Right lobe of liver (tissue), 6 donors: ENCODE measurements around the gene CAPZB. TPM values are rescaled to one million over a fixed set of nuclear protein-coding genes. Genes with fewer than 3 reads are reported as not detected.
A peak's percentile ranks its signal among the peaks of the same experiment; 100 is the strongest.

Experiments used
- ATAC-seq, 4 donors: fragments of 200-7000 bp; cut with Tn5 transposase; one replicate each; pipeline ENCODE4 v1.9.1; 2020; ENCODE audit warnings: mild to moderate bottlenecking in 4 of 4, moderate library complexity in 4 of 4
- DNase-seq, 3 donors: peaks; one replicate each; pipeline ENCODE4 v3.0.0-alpha.2; 2020
- H3K27ac ChIP-seq, 3 donors: fragments of 200-600 bp; one replicate each; pipeline ENCODE4 v1.8.0; 2022
- H3K27me3 ChIP-seq, 2 donors: fragments of 200-600 bp; one replicate each; pipeline ENCODE4 v1.8.0; 2022
- H3K36me3 ChIP-seq, 4 donors: fragments of 200-600 bp; sonication (generic) in 1 of 4; one replicate each; pipeline versions ENCODE4 v1.5.1 to v1.8.0; 2017 to 2022; ENCODE audit warnings: control low read depth in 1 of 4
- H3K4me1 ChIP-seq, 4 donors: fragments of 200-600 bp; sonication (generic) in 1 of 4; one replicate each; pipeline versions ENCODE4 v1.5.1 to v1.8.0; 2017 to 2022; ENCODE audit warnings: control low read depth in 1 of 4
- H3K4me3 ChIP-seq, 3 donors: fragments of 200-600 bp; one replicate each; pipeline ENCODE4 v1.8.0; 2022
- H3K9me3 ChIP-seq, 4 donors: fragments of 200-600 bp; sonication (generic) in 1 of 4; one replicate each; pipeline versions ENCODE4 v1.5.1 to v1.8.0; 2017 to 2022; ENCODE audit warnings: control low read depth in 1 of 4
- POLR2A ChIP-seq: fragments of 450-650 bp; IDR thresholded peaks from one replicate; pipeline ENCODE4 v1.6.1; 2017; ENCODE audit warnings: antibody characterized with exemption, mild to moderate bottlenecking
- WGBS: methylation state at CpG from one replicate; pipeline ENCODE4 v1.1.6; 2018; ENCODE audit warnings: low coverage, low lambda C conversion rate; ENCODE audit not compliant: insufficient coverage; ENCODE audit errors: missing lambda C conversion rate; 5-methylcytosine and 5-hydroxymethylcytosine counted together
- intact Hi-C, 2 donors: fragments of 100-400 bp; cut with DNase I; formaldehyde crosslinking; loops; one replicate each; pipeline versions ENCODE4 v1.11.2 to v1.14.1; 2022
- total RNA-seq, 6 experiments: library from RNA; depleted of rRNA in 2 of 6; stranded (reverse); fragments of >200 nt in 2 of 6; fragmentation: NEBNext Ultra II Directional in 3 of 6; extraction: Animal tissue kit (Norgen Biotek cat#: 25700) in 3 of 6; gene quantifications; one replicate each; pipeline versions ENCODE4 v1.1.0 to v1.2.4, GENCODE V29; 2016 to 2023
- TF ChIP-seq, protein P1 (sequence below), 4 donors: fragments of 200-600 bp in 3 of 4; fragments of 450-650 bp in 1 of 4; IDR thresholded peaks; one replicate each; pipeline versions ENCODE4 v1.5.1 to v1.8.0; 2016 to 2022; ENCODE audit warnings: antibody characterized with exemption in 4 of 4, mild to moderate bottlenecking in 2 of 4
- donor health status: DM: no; HTN: yes; CAD: no.
- donor health status: DM: no; HTN: no; CAD: no.
- donor health status: DM: no; HTN: no; CAD: no.
- donor health status: DM: no; HTN: yes; CAD: no.
- donor health status: DM: no; HTN: yes; CAD: no.

CAPZB gene
- total RNA-seq, 6 experiments from 2014 or later, result 53.5 to 117 (median 88.0) TPM

- Histone ChIP-seq H3K4me3 (no peak overlapping the region), H3K27ac (no peak overlapping the region), H3K36me3 (peaks cover 0 to 38% (median 3%) of the 10 kb centered on the region in 4 donors), H3K9me3 (no peaks in the 10 kb centered on the region), H3K4me1 (no peaks in the 10 kb centered on the region), H3K27me3 (no peaks in the 10 kb centered on the region)
- DNase-seq (no peak), ATAC-seq (no peak)
- intact Hi-C loops, result no loop called here
- WGBS, result no CpG with 5 or more reads among the region's 6 CpGs
- TF ChIP-seq, protein P1, sequence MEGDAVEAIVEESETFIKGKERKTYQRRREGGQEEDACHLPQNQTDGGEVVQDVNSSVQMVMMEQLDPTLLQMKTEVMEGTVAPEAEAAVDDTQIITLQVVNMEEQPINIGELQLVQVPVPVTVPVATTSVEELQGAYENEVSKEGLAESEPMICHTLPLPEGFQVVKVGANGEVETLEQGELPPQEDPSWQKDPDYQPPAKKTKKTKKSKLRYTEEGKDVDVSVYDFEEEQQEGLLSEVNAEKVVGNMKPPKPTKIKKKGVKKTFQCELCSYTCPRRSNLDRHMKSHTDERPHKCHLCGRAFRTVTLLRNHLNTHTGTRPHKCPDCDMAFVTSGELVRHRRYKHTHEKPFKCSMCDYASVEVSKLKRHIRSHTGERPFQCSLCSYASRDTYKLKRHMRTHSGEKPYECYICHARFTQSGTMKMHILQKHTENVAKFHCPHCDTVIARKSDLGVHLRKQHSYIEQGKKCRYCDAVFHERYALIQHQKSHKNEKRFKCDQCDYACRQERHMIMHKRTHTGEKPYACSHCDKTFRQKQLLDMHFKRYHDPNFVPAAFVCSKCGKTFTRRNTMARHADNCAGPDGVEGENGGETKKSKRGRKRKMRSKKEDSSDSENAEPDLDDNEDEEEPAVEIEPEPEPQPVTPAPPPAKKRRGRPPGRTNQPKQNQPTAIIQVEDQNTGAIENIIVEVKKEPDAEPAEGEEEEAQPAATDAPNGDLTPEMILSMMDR (IDR thresholded peaks at IDR 0.05), result no peak
- no peak for TF ChIP-seq POLR2A
Observed at GRCh38 chr1:19326748-19327065, 158.6 kb downstream of the CAPZB start.

GRCh38 chr1:19325958-19326747 lies 159.2 kb downstream of the CAPZB start:
- H3K9me3 ChIP-seq, result no peaks in the 10 kb centered on the region
- DNase-seq (no peak), ATAC-seq (no peak)
- intact Hi-C loops, result no loop called here
- no peak for TF ChIP-seq POLR2A
- TF ChIP-seq, protein P1 (IDR thresholded peaks at IDR 0.05), result no peak
- no peaks in the 10 kb centered on the region for H3K27me3 ChIP-seq
- H3K4me3 ChIP-seq, result no peak overlapping the region
- H3K4me1 ChIP-seq, result no peaks in the 10 kb centered on the region
- H3K36me3 ChIP-seq, result peaks cover 0 to 38% (median 3%) of the 10 kb centered on the region in 4 donors
- 83% methylated on average over 6 of the region's 32 CpGs for WGBS
- no peak overlapping the region for H3K27ac ChIP-seq

DNA sequence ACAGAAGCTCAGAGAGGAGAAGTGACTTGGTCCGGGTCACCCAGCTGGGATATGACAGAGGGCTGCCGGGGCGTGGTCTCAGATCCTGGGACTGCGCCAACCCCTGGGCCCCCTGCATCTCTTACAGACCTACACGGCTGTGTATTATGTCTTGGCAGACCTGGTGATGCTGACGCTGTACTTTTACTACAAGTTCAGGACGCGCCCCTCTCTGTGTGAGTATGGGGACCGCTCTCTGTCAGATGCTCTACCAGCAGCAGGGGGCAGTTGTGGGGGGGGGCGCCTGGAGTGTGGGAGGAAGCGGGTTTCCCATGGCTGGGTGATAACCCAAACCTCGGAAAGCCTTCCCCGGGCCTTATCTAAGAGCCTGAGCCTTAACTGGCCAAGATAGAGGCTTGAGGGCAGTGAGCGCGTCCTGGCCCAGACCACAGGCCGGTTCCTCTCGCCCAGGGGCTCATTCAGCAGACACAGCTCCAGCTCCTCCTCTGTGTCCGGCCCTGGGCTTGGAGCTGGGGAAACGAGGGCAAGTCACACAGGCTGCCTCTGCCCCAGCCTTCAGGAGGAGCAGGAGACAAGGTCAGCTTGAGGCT lies 159.9 kb downstream of the CAPZB start:
- no CpG with 5 or more reads among the region's 19 CpGs for WGBS
- H3K9me3 ChIP-seq, result no peaks in the 10 kb centered on the region
- intact Hi-C loops, result no loop called here
- H3K27ac ChIP-seq, result no peak overlapping the region
- peak; percentile 23 to 57 (median 57) for ATAC-seq
- H3K36me3 ChIP-seq, result peaks cover 0 to 38% (median 3%) of the 10 kb centered on the region in 4 donors
- H3K27me3 ChIP-seq, result no peaks in the 10 kb centered on the region
- DNase-seq, result no peak
- no peak overlapping the region for H3K4me3 ChIP-seq
- no peaks in the 10 kb centered on the region for H3K4me1 ChIP-seq
- TF ChIP-seq, protein P1 (IDR thresholded peaks at IDR 0.05), result no peak
- no peak for TF ChIP-seq POLR2A

GRCh38 chr1:19324665-19324990 lies 160.7 kb downstream of the CAPZB start:
- ATAC-seq (no peak), DNase-seq (no peak)
- Histone ChIP-seq H3K9me3 (no peaks in the 10 kb centered on the region), H3K27me3 (no peaks in the 10 kb centered on the region), H3K4me1 (no peaks in the 10 kb centered on the region), H3K4me3 (no peak overlapping the region), H3K36me3 (peaks cover 0 to 38% (median 3%) of the 10 kb centered on the region in 4 donors), H3K27ac (no peak overlapping the region)
- intact Hi-C loops, result no loop called here
- WGBS, result no CpG with 5 or more reads among the region's 9 CpGs
- TF ChIP-seq, protein P1 (IDR thresholded peaks at IDR 0.05), result no peak
- TF ChIP-seq POLR2A, result no peak
